GM13977 (cell line): ENCODE results near the gene SHANK1.

Experiments
- DNase-seq: peaks from one replicate; pipeline ENCODE4 v3.0.0; 2012; ENCODE audit warnings: low spot score
- in situ Hi-C: fragments of 300-500 bp; cut with MboI; formaldehyde crosslinking; loops from one replicate; pipeline ENCODE4 v1.12.0; 2022; ENCODE audit warnings: low sequenced_read_pairs, low pct_unique_long_range_greater_than_20kb, mixed read lengths, inconsistent platforms; ENCODE audit not compliant: unreplicated experiment
- TF ChIP-seq, protein P1 (sequence below): IDR thresholded peaks from 2 replicates; pipeline ENCODE4 v1.5.1; 2012; ENCODE audit warnings: mild to moderate bottlenecking, control low read depth; ENCODE audit not compliant: insufficient read depth; ENCODE audit errors: extremely low read depth, missing control alignments

SHANK1 gene

DNA sequence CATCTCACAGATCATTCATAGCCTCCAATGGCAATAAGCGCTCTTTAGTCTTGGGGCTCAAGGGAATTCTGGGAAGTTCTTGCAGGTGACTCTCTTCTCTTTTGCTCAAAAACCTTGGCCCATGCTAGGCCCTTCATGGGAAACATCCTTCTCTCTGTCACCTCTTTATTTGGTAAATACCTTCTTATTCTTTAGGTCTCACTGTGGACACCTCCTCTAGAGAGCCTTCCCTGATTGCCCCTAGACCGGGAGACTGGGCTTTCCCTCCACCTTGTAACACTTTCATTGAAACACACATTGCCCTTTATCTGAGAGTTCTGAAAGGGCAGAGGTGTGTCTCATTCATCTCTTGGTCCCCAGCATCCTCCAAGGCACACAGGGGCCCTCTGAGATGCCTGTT lies 68.4 kb downstream of the SHANK1 start:
- in situ Hi-C loops: no loop called here
- DNase-seq: no peak
- TF ChIP-seq, protein P1, sequence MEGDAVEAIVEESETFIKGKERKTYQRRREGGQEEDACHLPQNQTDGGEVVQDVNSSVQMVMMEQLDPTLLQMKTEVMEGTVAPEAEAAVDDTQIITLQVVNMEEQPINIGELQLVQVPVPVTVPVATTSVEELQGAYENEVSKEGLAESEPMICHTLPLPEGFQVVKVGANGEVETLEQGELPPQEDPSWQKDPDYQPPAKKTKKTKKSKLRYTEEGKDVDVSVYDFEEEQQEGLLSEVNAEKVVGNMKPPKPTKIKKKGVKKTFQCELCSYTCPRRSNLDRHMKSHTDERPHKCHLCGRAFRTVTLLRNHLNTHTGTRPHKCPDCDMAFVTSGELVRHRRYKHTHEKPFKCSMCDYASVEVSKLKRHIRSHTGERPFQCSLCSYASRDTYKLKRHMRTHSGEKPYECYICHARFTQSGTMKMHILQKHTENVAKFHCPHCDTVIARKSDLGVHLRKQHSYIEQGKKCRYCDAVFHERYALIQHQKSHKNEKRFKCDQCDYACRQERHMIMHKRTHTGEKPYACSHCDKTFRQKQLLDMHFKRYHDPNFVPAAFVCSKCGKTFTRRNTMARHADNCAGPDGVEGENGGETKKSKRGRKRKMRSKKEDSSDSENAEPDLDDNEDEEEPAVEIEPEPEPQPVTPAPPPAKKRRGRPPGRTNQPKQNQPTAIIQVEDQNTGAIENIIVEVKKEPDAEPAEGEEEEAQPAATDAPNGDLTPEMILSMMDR: no peak

DNA sequence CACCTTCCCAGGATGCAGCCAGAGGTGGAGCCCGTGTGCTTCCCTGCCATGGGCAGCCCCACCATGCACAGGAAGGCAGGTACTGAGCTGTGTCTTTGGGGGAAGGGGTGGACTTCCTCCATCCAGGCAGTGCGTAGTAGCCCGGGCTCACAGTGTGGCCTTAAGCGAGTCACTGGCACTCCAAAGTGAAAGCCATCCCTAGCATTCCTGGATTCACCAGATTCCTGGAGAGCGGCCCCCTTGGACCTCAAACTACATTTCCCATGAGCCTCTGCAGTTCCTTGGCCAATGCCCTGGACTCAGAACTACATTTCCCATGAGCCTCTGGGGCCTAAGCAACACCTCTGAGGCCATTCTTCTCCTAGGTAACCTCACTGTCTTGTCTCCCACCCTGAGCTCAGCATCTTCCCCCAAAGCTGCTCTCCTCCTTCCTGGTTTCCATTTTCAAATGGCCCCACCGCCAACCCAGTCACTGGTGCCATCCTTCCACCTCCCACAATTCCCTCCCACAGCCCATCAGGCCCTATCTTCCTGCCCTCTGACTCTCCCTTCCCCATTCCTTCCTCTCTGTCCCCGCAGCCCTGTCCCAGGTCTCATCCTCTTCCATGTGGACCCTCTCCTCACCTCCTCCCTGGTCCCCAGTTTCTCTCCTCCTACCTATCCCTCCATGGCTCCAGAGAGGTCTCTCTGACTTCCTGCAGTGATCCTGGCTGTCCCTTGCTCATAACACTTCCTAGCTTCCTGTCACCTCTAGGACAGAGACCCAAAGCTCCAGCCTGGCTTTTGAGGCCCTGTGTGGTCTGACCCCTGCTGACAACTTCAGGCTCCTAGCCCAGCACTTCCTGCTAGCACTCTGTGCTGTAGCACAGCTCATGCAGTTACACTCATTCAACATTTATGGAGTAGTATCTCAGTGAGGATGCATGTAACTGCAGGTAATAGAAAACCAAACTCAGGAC lies 69.9 kb downstream of the SHANK1 start, which contains the start of gene C19orf81:
TSS of gene C19orf81 (plus strand) at position 13 of the 959 bp plus-strand sequence. CDS start at position 13, 0 bp downstream.
- in situ Hi-C loops: no loop called here
- DNase-seq: no peak
- TF ChIP-seq, protein P1: no peak

DNA sequence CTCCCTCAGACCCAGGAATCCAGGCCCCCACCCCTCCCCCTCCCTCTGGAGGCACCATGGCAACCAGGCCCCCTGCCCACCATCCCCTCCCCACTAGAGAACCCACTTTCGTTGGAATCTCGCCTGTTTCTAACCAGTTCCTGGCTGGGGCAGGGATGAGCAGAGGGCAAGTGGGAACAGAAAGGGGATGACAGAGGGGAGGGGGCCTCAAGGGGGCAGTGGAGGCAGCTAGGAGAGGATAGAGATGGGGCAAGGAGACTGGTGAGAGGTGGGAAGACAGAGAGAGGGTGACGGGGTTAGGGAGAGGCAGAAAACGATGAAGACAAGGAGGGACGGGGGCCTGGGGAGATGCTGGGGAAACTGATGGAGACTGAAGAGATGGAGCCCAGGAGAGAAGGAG lies 70.9 kb downstream of the SHANK1 start:
- in situ Hi-C loops: no loop called here
- TF ChIP-seq, protein P1: no peak
- DNase-seq: no peak

DNA sequence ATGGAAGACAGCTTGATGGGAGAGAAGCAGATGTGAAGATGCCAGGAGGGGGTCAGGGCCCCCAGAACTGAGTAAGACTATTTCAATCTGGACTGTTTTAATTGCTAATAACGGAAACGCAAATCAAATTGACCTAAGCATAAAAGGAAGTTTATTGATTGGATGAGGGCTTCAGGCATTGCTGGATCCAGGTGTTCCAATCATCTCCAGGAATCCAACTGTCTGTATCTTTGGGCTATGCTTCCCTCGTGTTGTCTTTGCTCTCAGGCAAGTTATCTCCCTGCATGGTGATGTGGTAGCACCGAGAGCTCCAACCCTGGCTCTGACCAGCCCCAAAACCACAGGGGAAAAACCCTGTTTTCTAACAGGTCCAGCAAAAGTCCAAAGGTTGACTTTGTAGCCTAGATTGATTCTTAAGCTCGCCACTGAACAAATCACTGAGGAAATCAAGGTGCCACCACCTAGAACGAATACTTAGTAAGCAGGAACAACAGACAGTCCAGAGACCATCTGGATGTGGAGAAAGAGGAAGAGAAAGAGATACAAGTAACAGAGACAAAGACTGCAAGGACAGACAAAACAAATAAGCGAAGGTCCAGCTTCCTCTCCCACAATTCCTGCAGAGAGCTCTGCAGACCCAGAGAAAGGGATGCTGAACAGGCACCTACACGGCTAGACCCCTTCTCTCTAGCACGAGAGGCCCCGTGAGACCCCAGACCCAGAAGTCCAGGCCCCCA lies 71.6 kb downstream of the SHANK1 start:
- TF ChIP-seq, protein P1: no peak
- in situ Hi-C loops: no loop called here
- no peak for DNase-seq

DNA sequence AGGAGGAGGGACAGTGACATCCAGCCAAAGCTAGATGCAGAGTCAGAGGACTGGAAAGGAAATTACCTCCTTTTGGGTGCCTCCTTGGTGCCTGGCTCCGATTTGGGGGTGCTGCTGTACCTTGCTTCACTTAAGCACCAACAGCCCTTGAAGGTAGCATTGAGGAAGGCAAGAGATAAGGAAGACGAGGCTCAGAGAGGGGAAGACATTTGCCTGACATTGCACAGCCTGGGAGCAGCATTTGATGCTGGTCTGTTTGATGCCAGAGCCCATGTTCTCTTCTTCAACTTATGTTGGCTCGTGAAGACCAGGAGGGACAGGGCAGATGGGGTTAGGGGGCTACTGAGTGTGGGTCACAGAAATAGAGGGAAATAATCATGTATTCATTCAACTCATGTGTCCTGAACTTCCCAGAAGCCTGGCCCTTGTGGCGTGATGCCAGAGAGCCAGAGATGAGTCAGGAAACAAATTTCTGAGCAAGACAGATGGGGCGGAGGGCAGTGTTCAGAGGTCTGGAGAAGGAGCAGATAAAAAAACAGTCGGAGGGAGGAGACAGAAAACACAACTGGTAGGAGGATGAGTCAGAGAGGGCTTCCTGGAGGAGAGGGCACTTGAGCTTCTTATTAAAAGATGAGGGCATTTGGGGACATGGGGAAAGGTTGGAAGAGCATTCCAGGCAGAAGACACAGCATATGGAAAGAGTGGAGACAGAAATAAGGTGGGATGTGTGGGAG lies 73.4 kb downstream of the SHANK1 start:
- TF ChIP-seq, protein P1: no peak
- in situ Hi-C loops: no loop called here
- DNase-seq: no peak

DNA sequence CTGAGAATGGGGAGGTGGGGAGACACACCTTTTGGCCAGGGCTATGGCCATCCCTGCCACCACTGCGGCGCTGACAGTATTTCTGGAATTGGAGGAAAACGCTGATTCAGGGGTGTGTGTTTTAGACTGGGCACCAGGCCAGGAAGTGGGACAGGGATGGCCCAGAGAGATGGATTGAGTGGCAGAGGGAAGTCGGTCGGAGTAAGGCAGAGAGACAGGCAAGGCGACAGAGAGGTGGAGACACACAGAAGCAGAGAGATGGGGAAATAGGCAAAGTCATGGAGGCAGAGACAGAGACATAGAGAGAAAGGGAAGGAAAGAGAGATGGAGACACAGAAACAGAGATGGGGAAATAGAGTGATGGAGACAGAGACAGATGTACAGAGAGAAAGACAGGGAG lies 74.5 kb downstream of the SHANK1 start:
- DNase-seq: no peak
- TF ChIP-seq, protein P1: no peak
- in situ Hi-C loops: no loop called here
